ENCODE results near the gene COL16A1. TPM values are rescaled to one million over a fixed set of nuclear protein-coding genes. Genes with fewer than 3 reads are reported as not detected.

Gene COL16A1
- total and polyA plus RNA-seq, 2 of the 13 experiments (the other 11 are each of a cell fraction or from before 2014, with no cell fraction given): 4.3 to 12.2 TPM

DNA sequence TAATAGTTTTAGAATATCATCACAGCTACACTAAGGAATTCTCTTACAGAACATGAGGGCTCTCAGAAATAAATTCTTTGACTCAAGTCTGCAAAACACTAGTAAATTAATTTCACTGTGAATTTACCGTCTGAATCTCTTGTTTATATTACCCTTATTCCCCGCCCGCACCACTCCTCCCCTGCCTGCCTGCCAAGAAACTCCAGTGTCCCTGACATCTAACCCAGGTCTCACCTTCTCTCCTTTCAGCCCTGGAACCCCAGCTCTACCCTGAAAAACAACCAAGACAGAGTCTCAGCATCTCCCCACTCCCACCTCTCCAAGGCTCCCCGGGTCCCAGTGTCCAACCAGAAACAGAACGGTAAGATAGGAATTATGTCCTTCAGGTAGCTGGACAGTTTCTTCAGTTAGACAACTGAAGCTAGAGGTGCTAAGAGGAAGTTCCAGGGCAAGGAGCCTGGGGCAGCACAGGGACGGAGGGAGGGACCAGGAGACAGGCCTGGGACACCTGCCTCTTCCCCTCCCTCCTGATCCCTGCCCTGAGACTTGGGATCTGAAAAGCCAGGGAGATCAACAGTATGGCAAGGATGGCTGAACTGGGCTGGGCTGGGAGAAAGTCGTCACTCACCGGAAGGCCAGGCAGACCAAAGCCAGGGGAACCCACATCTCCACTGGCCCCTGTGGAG lies 15.4 kb downstream of the COL16A1 start:
- intact Hi-C loops (cut with micrococcal nuclease; ENCODE audit: unreplicated experiment): no loop called here
- ATAC-seq (no peak), FAIRE-seq (no peak), DNase-seq (ENCODE audit: low spot score) (no peak)
- no peak overlapping the region for H3K4me2 ChIP-seq (ENCODE audit: low read depth, low read length)
- H3K9ac ChIP-seq (ENCODE audit: insufficient read depth, low read depth, low read length): no peak overlapping the region
- no peaks in the 10 kb centered on the region for H3K9me3 ChIP-seq (ENCODE audit: low read length)
- no peak overlapping the region for H3K27ac ChIP-seq (ENCODE audit: extremely low read length, insufficient read depth, low read length)
- WGBS (ENCODE audit: low lambda C conversion rate): 92% methylated on average over 8 of the region's 8 CpGs
- no TSS peak for BruUV-seq (replicated peaks)
- CTCF ChIA-PET (ENCODE audit: low intra/inter-chr PET ratio, low total read pairs): no interaction called here
- no peaks in the 10 kb centered on the region for H3K27me3 ChIP-seq (ENCODE audit: control insufficient read depth in 1 of 2, insufficient read depth in 2 of 2, low read length in 2 of 2)
- H4K20me1 ChIP-seq (ENCODE audit: insufficient read depth, low read length): no peaks in the 10 kb centered on the region
- H3K4me3 ChIP-seq (replicated peaks in 1 of 3; ENCODE audit: insufficient read depth in 1 of 3, low read depth in 2 of 3, low read length in 3 of 3): no peak overlapping the region
- H3K36me3 ChIP-seq (replicated peaks in 1 of 2; ENCODE audit: control insufficient read depth in 1 of 2, insufficient read depth in 2 of 2, low read length in 2 of 2): no peaks in the 10 kb centered on the region
- no peaks in the 10 kb centered on the region for H3K4me1 ChIP-seq (ENCODE audit: insufficient read depth, low read length)
- POLR2A ChIA-PET: no interaction called here
- in situ Hi-C loops (cut with HindIII; ENCODE audit: extremely low pct_ligation_motif_present, low pct_unique_long_range_greater_than_20kb): no loop called here
- no peak overlapping the region for H2AFZ ChIP-seq (ENCODE audit: low read length)
- H3K79me2 ChIP-seq (ENCODE audit: insufficient read depth, low read length): no peaks in the 10 kb centered on the region
- TF ChIP-seq ZNF124 (CRISPR knock-in tag; IDR thresholded peaks at IDR 0.05): no peak
- TF ChIP-seq, protein P1, sequence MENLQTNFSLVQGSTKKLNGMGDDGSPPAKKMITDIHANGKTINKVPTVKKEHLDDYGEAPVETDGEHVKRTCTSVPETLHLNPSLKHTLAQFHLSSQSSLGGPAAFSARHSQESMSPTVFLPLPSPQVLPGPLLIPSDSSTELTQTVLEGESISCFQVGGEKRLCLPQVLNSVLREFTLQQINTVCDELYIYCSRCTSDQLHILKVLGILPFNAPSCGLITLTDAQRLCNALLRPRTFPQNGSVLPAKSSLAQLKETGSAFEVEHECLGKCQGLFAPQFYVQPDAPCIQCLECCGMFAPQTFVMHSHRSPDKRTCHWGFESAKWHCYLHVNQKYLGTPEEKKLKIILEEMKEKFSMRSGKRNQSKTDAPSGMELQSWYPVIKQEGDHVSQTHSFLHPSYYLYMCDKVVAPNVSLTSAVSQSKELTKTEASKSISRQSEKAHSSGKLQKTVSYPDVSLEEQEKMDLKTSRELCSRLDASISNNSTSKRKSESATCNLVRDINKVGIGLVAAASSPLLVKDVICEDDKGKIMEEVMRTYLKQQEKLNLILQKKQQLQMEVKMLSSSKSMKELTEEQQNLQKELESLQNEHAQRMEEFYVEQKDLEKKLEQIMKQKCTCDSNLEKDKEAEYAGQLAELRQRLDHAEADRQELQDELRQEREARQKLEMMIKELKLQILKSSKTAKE (CRISPR knock-in tag; IDR thresholded peaks at IDR 0.05; ENCODE audit: borderline replicate concordance): no peak
- no peak for TF ChIP-seq ZNF841 (CRISPR knock-in tag; IDR thresholded peaks at IDR 0.05; ENCODE audit: borderline replicate concordance)
- no peak for TF ChIP-seq FOXO1 (CRISPR knock-in tag; IDR thresholded peaks at IDR 0.05)
- TF ChIP-seq ATM (IDR thresholded peaks at IDR 0.05; ENCODE audit: borderline replicate concordance): no peak
- TF ChIP-seq, protein P2, sequence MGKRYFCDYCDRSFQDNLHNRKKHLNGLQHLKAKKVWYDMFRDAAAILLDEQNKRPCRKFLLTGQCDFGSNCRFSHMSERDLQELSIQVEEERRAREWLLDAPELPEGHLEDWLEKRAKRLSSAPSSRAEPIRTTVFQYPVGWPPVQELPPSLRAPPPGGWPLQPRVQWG (CRISPR knock-in tag; IDR thresholded peaks at IDR 0.05; ENCODE audit: borderline replicate concordance, low read depth): no peak
- TF ChIP-seq ASH2L (IDR thresholded peaks at IDR 0.05; ENCODE audit: insufficient read length, low read depth, low read length): no peak
- TF ChIP-seq TEAD2 (CRISPR knock-in tag; IDR thresholded peaks at IDR 0.05): no peak
- TF ChIP-seq, protein P3, sequence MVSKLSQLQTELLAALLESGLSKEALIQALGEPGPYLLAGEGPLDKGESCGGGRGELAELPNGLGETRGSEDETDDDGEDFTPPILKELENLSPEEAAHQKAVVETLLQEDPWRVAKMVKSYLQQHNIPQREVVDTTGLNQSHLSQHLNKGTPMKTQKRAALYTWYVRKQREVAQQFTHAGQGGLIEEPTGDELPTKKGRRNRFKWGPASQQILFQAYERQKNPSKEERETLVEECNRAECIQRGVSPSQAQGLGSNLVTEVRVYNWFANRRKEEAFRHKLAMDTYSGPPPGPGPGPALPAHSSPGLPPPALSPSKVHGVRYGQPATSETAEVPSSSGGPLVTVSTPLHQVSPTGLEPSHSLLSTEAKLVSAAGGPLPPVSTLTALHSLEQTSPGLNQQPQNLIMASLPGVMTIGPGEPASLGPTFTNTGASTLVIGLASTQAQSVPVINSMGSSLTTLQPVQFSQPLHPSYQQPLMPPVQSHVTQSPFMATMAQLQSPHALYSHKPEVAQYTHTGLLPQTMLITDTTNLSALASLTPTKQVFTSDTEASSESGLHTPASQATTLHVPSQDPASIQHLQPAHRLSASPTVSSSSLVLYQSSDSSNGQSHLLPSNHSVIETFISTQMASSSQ (IDR thresholded peaks at IDR 0.05; ENCODE audit: low read depth): no peak
- TF ChIP-seq, protein P3 (CRISPR knock-in tag; IDR thresholded peaks at IDR 0.05; ENCODE audit: borderline replicate concordance): no peak
- TF ChIP-seq ZNF629 (CRISPR knock-in tag; conservative IDR thresholded peaks at IDR 0.05): no peak
- TF ChIP-seq, protein P4, sequence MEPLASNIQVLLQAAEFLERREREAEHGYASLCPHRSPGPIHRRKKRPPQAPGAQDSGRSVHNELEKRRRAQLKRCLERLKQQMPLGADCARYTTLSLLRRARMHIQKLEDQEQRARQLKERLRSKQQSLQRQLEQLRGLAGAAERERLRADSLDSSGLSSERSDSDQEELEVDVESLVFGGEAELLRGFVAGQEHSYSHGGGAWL (CRISPR knock-in tag; IDR thresholded peaks at IDR 0.05): no peak
- no peak for TF ChIP-seq ATF4 (CRISPR knock-in tag; IDR thresholded peaks at IDR 0.05)
- TF ChIP-seq ZC3H4 (CRISPR knock-in tag; IDR thresholded peaks at IDR 0.05; ENCODE audit: borderline replicate concordance): no peak
- no peak for TF ChIP-seq HNRNPH1 (optimal IDR thresholded peaks at IDR 0.05; ENCODE audit: low read depth, low read length)
- no peak for TF ChIP-seq TAF1 (CRISPR knock-in tag; IDR thresholded peaks at IDR 0.05)
- TF ChIP-seq ZBTB38 (CRISPR knock-in tag; IDR thresholded peaks at IDR 0.05): no peak
